HG02885 (cell line): ENCODE measurements around the gene OPRD1.
"Not testable (repeated sequence)": the region's sequence is repeated elsewhere in the genome, so short reads cannot be mapped to it uniquely, and the experiment has no call there.

Experiments used
- ATAC-seq: cut with Tn5 transposase; IDR thresholded peaks from one replicate; pipeline ENCODE4 v1.9.1; 2021; ENCODE audit warnings: mild to moderate bottlenecking; ENCODE audit not compliant: unreplicated experiment, poor library complexity

The OPRD1 gene

GRCh38 chr1:28796352-28797211 is 15.4 kb upstream of the OPRD1 start:
- no peak for ATAC-seq

GRCh38 chr1:28800324-28800723 is 11.6 kb upstream of the OPRD1 start:
- no peak for ATAC-seq

- ATAC-seq, result no peak
Observed at GRCh38 chr1:28801461-28801860, 10.5 kb upstream of the OPRD1 start.

GRCh38 chr1:28803051-28803450 is 8.9 kb upstream of the OPRD1 start:
- ATAC-seq, result no peak

GRCh38 chr1:28803662-28804061 is 8.3 kb upstream of the OPRD1 start:
- ATAC-seq, result no peak

- no peak for ATAC-seq
Observed at GRCh38 chr1:28804071-28804470, 7.9 kb upstream of the OPRD1 start.

- ATAC-seq, result no peak
Observed at GRCh38 chr1:28807046-28807445, 4.9 kb upstream of the OPRD1 start.

GRCh38 chr1:28807986-28808385 is 4.0 kb upstream of the OPRD1 start:
- ATAC-seq, result no peak

GRCh38 chr1:28811369-28811765 is 603 bp upstream of the OPRD1 start:
- ATAC-seq, result no peak

GRCh38 chr1:28812669-28813468 is 899 bp downstream of the OPRD1 start:
- ATAC-seq, result no peak

- ATAC-seq, result no peak
Observed at GRCh38 chr1:28813931-28814465, 2.0 kb downstream of the OPRD1 start.

GRCh38 chr1:28815533-28816185 is 3.7 kb downstream of the OPRD1 start:
- ATAC-seq, result no peak

- ATAC-seq, result no peak
Observed at GRCh38 chr1:28817133-28817532, 5.2 kb downstream of the OPRD1 start.

GRCh38 chr1:28819020-28819419 is 7.0 kb downstream of the OPRD1 start:
- no peak for ATAC-seq

GRCh38 chr1:28822799-28823198 is 10.8 kb downstream of the OPRD1 start:
- ATAC-seq, result no peak

- ATAC-seq, result not testable (repeated sequence)
Observed at GRCh38 chr1:28824061-28824460, 12.1 kb downstream of the OPRD1 start.

- ATAC-seq, result not testable (repeated sequence)
Observed at GRCh38 chr1:28828227-28828858, 16.4 kb downstream of the OPRD1 start.

GRCh38 chr1:28830814-28831213 is 18.8 kb downstream of the OPRD1 start:
- ATAC-seq, result no peak

- no peak for ATAC-seq
Observed at GRCh38 chr1:28832966-28833365, 21.0 kb downstream of the OPRD1 start.

GRCh38 chr1:28833381-28833780 is 21.4 kb downstream of the OPRD1 start:
- no peak for ATAC-seq
